Loucy (cell line): ENCODE measurements around the gene CDK7.

Source experiments
- H2AFZ ChIP-seq: fragments of 200-600 bp; sonication (generic); 2 replicates; pipeline ENCODE4 v1.6.0; 2016; ENCODE audit warnings: antibody characterized with exemption, mild to moderate bottlenecking, low read length, moderate library complexity
- H3F3A ChIP-seq: fragments of 200-600 bp; 2 replicates; pipeline ENCODE4 v1.6.0; 2016; ENCODE audit warnings: antibody characterized with exemption, low read depth, mild to moderate bottlenecking
- H3K27me3 ChIP-seq: fragments of 200-600 bp; sonication (generic); 2 replicates; pipeline ENCODE4 v1.6.1; 2014; ENCODE audit warnings: low read length, mild to moderate bottlenecking; ENCODE audit not compliant: insufficient read depth, poor library complexity, severe bottlenecking
- H3K36me3 ChIP-seq: fragments of 200-600 bp; sonication (generic); 2 replicates; pipeline ENCODE4 v1.6.1; 2016; ENCODE audit warnings: low read length; ENCODE audit not compliant: insufficient read depth
- H3K4me1 ChIP-seq: fragments of 200-600 bp; sonication (generic); 2 replicates; pipeline ENCODE4 v1.5.1; 2014; ENCODE audit warnings: low read length, mild to moderate bottlenecking; ENCODE audit not compliant: insufficient read depth, poor library complexity, severe bottlenecking
- H3K4me2 ChIP-seq: fragments of 200-600 bp; sonication (generic); 2 replicates; pipeline ENCODE4 v1.6.0; 2014; ENCODE audit warnings: antibody characterized with exemption, low read length, low read depth, mild to moderate bottlenecking; ENCODE audit not compliant: poor library complexity, severe bottlenecking
- H3K4me3 ChIP-seq: fragments of 200-600 bp; sonication (generic); 2 replicates; pipeline ENCODE4 v1.5.1; 2014; ENCODE audit warnings: low read length, mild to moderate bottlenecking, mixed read lengths; ENCODE audit not compliant: poor library complexity, severe bottlenecking
- H3K79me2 ChIP-seq: fragments of 200-600 bp; sonication (generic); 2 replicates; pipeline ENCODE4 v1.6.1; 2014; ENCODE audit warnings: low read length; ENCODE audit not compliant: insufficient read depth
- H3K9ac ChIP-seq: fragments of 200-600 bp; sonication (generic); 2 replicates; pipeline ENCODE4 v1.6.0; 2014; ENCODE audit warnings: mild to moderate bottlenecking, low read depth, low read length, moderate library complexity; ENCODE audit not compliant: poor library complexity, severe bottlenecking
- H3K9me2 ChIP-seq: fragments of 200-600 bp; sonication (generic); replicated peaks from 2 replicates; pipeline ENCODE4 v1.6.1; 2016; ENCODE audit warnings: low read depth, low read length, mixed read lengths
- H3K9me3 ChIP-seq: fragments of 200-600 bp; sonication (generic); 2 replicates; pipeline ENCODE4 v1.6.1; 2014; ENCODE audit warnings: mild to moderate bottlenecking, antibody characterized with exemption, low read length, low read depth; ENCODE audit not compliant: insufficient read depth
- H4K20me1 ChIP-seq: fragments of 200-600 bp; sonication (generic); 2 replicates; pipeline ENCODE4 v1.6.0; 2014; ENCODE audit warnings: antibody characterized with exemption, low read length, mild to moderate bottlenecking; ENCODE audit not compliant: insufficient read depth, poor library complexity, severe bottlenecking
- CTCF ChIP-seq: fragments of 200-600 bp; sonication (generic); conservative IDR thresholded peaks from 2 replicates; pipeline ENCODE4 v1.5.1; 2014; ENCODE audit warnings: mild to moderate bottlenecking, antibody characterized with exemption, low read length
- EZH2phosphoT487 ChIP-seq: fragments of 200-600 bp; IDR thresholded peaks from 2 replicates; pipeline ENCODE4 v1.6.1; 2018; ENCODE audit warnings: antibody characterized with exemption, mild to moderate bottlenecking, moderate library complexity, borderline replicate concordance

Gene CDK7

GRCh38 chr5:69270840-69271239, 36.2 kb downstream of the CDK7 start:
- H3K4me1 ChIP-seq: no peaks in the 10 kb centered on the region
- no peak overlapping the region for H2AFZ ChIP-seq
- no peak for TF ChIP-seq EZH2phosphoT487
- no peak for TF ChIP-seq CTCF
- no peak overlapping the region for H3K9ac ChIP-seq
- H3K36me3 ChIP-seq: peaks cover 58% of the 10 kb centered on the region; the same call in 1 of the 2 replicates
- no peak overlapping the region for H3K4me3 ChIP-seq
- H3K79me2 ChIP-seq: no peaks in the 10 kb centered on the region
- H3F3A ChIP-seq: no peaks in the 10 kb centered on the region
- H4K20me1 ChIP-seq: no peaks in the 10 kb centered on the region
- no peaks in the 10 kb centered on the region for H3K9me2 ChIP-seq
- no peaks in the 10 kb centered on the region for H3K27me3 ChIP-seq
- no peaks in the 10 kb centered on the region for H3K9me3 ChIP-seq
- H3K4me2 ChIP-seq: no peak overlapping the region

- no peaks in the 10 kb centered on the region for H3K79me2 ChIP-seq
- no peaks in the 10 kb centered on the region for H4K20me1 ChIP-seq
- peaks cover 63% of the 10 kb centered on the region; the same call in 1 of the 2 replicates for H3K36me3 ChIP-seq
- no peaks in the 10 kb centered on the region for H3K4me1 ChIP-seq
- H3K9me3 ChIP-seq: no peaks in the 10 kb centered on the region
- H3K27me3 ChIP-seq: no peaks in the 10 kb centered on the region
- H3K9me2 ChIP-seq: no peaks in the 10 kb centered on the region
- TF ChIP-seq CTCF: no peak
- TF ChIP-seq EZH2phosphoT487: no peak
- H3F3A ChIP-seq: no peaks in the 10 kb centered on the region
- H3K4me2 ChIP-seq: no peak overlapping the region
- H3K9ac ChIP-seq: no peak overlapping the region
- no peak overlapping the region for H2AFZ ChIP-seq
- no peak overlapping the region for H3K4me3 ChIP-seq
These were observed 36.7 kb downstream of the CDK7 start for GRCh38 chr5:69271376-69271775.

- no peaks in the 10 kb centered on the region for H3F3A ChIP-seq
- H3K9me3 ChIP-seq: no peaks in the 10 kb centered on the region
- H4K20me1 ChIP-seq: no peaks in the 10 kb centered on the region
- no peaks in the 10 kb centered on the region for H3K27me3 ChIP-seq
- H2AFZ ChIP-seq: no peak overlapping the region
- no peak overlapping the region for H3K4me3 ChIP-seq
- H3K36me3 ChIP-seq: peaks cover 61% of the 10 kb centered on the region; the same call in 1 of the 2 replicates
- H3K4me2 ChIP-seq: no peak overlapping the region
- no peaks in the 10 kb centered on the region for H3K9me2 ChIP-seq
- no peak for TF ChIP-seq CTCF
- TF ChIP-seq EZH2phosphoT487: no peak
- no peak overlapping the region for H3K9ac ChIP-seq
- no peaks in the 10 kb centered on the region for H3K79me2 ChIP-seq
- no peaks in the 10 kb centered on the region for H3K4me1 ChIP-seq
These were observed 40.9 kb downstream of the CDK7 start for GRCh38 chr5:69275563-69275962.
